Right ventricle myocardium superior (tissue), 1 donor: ENCODE measurements around the gene USP40. TPM values are rescaled to one million over a fixed set of nuclear protein-coding genes. Genes with fewer than 3 reads are reported as not detected.

ENCODE experiments used
- ATAC-seq: fragments of 200-7000 bp; cut with Tn5 transposase; one replicate; pipeline ENCODE4 v1.9.1; 2020; ENCODE audit warnings: mild to moderate bottlenecking; ENCODE audit not compliant: poor library complexity
- DNase-seq: peaks from one replicate; pipeline ENCODE4 v3.0.0-alpha.2; 2020
- intact Hi-C: fragments of 100-400 bp; cut with DNase I; formaldehyde crosslinking; loops from one replicate; pipeline ENCODE4 v1.11.2; 2022
- total RNA-seq: library from RNA; stranded (reverse); fragmentation: NEBNext Ultra II Directional; extraction: Animal tissue kit (Norgen Biotek cat#: 25700); gene quantifications from one replicate; pipeline ENCODE4 v1.2.1, GENCODE V29; 2021
- donor health status: DM: no; HTN: yes; CAD: no; lungs with severe emphysema.

The USP40 gene
- total RNA-seq, 1 donor from 2014 or later, result 18.0 TPM

- intact Hi-C loops, result no loop called here
- DNase-seq (no peak), ATAC-seq (no peak)
Observed at GRCh38 chr2:233503481-233503880, 63.1 kb downstream of the USP40 start.

- intact Hi-C loops, result no loop called here
- DNase-seq, result no peak
- peak; percentile 63 for ATAC-seq
Observed at GRCh38 chr2:233501198-233502076, 65.1 kb downstream of the USP40 start.

DNA sequence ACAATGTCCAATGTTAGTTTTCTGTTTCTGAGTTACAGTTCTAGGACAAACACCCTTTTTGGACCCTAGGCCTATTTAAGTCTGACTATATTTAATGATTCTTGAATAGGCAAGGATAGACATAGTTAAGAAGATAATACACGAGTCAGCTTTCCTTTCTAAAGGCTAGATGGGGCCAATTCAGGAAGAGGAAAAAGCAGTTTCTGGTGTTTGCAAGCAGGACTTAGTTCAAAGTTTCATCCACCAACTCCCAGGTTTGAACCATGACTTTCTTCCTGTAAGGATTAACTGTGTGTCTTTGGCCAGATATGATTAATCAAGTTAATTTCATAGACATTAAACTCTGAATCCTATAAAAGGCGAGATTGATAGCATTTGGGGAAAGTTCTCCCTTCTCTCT, 66.7 kb downstream of the USP40 start:
- intact Hi-C loops, result no loop called here
- DNase-seq, result no peak
- no peak for ATAC-seq

DNA sequence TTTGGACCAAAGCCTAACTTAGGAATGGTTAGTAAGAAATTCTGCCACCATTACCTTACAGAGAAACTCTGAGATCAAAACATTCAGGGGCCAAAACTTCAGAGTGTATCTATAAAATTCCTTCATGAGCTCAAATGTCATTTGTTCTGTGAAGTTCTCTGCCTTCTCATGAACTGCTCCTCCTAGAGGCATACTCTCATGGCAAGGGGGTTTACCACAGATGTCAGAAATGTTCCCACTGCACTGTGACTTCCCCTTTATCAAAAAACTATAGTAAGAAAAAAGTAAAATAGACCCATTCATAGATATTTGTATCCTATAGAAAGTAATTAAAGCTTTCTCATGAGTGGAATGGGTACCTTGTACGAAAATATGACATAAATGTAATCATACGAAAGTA, 68.5 kb downstream of the USP40 start:
- DNase-seq (no peak), ATAC-seq (no peak)
- intact Hi-C loops, result no loop called here

- intact Hi-C loops, result no loop called here
Observed at GRCh38 chr2:233497692-233498091, 68.9 kb downstream of the USP40 start.

DNA sequence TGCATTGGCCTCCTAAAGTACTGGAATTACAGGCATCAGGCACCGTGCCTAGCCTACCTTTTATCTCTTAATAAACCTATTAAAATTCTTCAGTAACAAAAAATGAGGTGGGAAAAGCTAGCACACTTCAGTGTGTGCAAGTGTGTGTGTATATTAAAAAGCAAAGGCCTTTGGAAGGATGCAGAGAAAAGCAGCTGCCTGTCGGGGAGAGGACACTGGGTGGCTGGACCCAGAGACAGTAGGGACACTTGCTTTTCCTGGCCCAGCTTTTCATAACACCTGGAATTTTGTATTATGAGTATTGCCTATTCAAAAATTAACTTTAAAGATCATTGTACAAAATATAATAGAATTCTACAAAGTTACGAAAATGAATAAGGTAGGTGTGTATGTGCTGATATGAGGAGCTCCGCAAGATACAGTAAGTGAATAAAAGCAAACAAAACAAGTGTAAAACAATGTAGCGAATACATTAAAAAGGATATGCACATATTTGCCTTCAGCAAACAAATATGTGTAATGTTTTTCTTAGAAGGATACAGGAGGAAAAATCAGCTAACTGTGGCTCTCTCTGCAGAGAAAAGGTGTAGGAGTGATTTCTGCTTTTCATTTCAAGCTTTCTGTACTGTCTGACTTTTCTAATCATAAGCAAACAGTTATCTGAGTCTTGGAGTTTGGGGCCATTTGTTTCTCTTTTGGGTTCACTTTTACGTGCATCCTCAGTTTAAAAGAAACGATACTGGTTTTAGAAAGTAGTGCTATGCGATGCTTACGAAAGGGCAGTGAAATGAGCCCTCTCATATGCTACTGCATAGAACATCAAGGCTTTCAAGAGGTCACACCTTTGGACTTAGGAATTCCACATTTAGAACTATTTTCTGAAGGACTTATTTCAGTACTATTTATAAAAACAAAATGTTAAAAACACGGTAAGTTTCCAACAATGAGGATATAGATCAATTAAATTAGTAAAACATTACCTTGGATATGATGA, 70.8 kb downstream of the USP40 start:
- intact Hi-C loops, result no loop called here
- no peak for ATAC-seq
- no peak for DNase-seq

More at GRCh38 chr2:233497692-233498091, 68.9 kb downstream of the USP40 start:
- ATAC-seq (no peak), DNase-seq (no peak)

- DNase-seq (no peak), ATAC-seq (no peak)
- intact Hi-C loops, result no loop called here
Observed at GRCh38 chr2:233492751-233493150, 73.8 kb downstream of the USP40 start.

GRCh38 chr2:233492078-233492477, 74.5 kb downstream of the USP40 start:
- no peak for ATAC-seq
- DNase-seq, result no peak
- intact Hi-C loops, result no loop called here

GRCh38 chr2:233491326-233491725, 75.3 kb downstream of the USP40 start:
- ATAC-seq (no peak), DNase-seq (no peak)
- intact Hi-C loops, result no loop called here

DNA sequence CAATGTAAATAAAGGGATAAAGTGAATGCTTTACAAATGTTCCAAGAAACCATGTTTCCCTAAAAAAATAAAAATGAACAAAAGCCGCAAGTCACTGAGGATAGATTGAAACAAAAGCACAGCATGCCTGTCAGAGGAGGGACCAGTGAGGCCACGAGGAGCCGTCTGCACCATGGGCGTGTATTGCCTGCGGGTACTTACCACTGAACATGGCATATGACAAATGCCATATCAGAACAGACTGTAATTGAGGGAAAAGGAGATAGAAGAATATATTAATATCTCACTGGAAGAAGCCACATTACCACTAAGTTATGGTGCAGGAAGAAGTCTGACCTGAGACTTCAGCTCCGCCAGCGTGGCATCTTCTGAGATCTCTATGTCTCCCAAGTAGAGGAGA, 75.8 kb downstream of the USP40 start:
- intact Hi-C loops, result no loop called here
- DNase-seq (no peak), ATAC-seq (no peak)

- intact Hi-C loops, result no loop called here
- ATAC-seq, result no peak
Observed at GRCh38 chr2:233489666-233490065, 76.9 kb downstream of the USP40 start.

GRCh38 chr2:233489143-233489542, 77.4 kb downstream of the USP40 start:
- intact Hi-C loops, result no loop called here
- no peak for ATAC-seq
- DNase-seq, result no peak

More at GRCh38 chr2:233489666-233490065, 76.9 kb downstream of the USP40 start:
- DNase-seq, result no peak

DNA sequence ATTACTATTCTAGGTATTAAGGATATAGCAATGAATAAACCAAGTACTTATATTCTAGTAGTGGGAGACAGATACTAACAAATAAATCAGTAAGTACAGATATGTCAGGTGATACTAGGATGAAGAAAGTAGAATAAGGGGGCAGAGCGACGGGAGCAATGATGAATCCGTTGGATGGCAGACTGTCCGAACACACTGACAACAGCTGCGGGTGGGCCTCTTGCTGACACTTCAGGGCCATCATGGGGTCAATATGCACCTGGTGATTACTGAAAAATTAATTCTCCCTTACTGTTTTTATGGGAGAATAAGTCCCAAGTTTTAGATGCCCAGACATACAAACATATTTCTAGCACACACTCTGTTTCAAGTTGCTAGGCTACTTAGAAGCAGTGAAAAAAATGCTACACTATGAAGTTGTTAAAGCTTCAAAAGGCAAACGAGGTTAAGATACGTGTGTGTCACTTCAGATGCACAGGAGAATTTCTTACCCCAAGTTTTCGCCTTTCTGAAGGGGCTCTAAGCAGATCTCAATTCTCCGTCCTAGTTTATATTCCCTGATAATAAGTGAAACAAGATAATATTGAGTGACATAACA, 78.7 kb downstream of the USP40 start:
- ATAC-seq, result no peak
- no peak for DNase-seq
- intact Hi-C loops, result no loop called here

GRCh38 chr2:233486778-233487552, 79.6 kb downstream of the USP40 start:
- intact Hi-C loops, result no loop called here
- no peak for ATAC-seq
- no peak for DNase-seq

GRCh38 chr2:233486357-233486756, 80.2 kb downstream of the USP40 start:
- no peak for DNase-seq
- ATAC-seq, result no peak
- intact Hi-C loops, result no loop called here

DNA sequence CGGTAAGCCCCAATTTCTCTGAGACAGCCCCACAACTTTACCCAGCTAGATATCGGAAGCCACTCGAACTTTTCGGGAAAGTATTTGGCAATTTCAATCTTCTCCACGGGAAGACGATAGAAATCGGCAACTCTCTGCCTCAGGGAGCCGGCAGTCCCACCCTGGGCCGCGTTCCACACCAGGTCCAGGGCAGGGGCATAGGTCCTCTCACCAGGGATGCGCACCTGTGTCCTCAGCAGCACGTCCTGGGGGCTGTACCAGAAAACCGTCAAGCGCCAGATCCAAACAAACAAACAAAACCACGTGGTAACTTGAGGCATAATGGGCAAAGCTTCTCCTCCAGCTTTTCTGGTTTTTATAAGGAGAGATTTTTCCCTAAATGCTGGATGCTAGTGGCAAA, 80.9 kb downstream of the USP40 start:
- ATAC-seq, result no peak
- intact Hi-C loops, result no loop called here
- no peak for DNase-seq

DNA sequence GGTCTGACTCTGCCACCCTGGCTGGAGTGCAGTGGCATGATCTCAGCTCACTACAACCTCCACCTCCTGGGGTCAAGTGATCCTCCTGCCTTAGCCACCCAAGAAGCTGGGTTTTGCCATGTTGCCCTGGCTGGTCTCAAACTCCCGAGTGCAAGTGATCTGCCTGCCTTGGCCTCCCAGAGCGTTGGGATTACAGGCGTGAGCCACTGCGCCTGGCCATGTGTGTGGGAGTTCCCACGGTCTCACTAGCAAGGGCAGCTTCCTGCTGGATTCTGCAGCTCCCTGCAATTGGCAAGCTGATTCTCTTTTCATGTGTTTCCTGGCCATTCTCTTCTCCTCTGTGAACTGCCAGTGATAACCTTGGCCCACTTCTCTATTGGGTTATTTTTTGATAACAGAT, 84.0 kb downstream of the USP40 start:
- no peak for ATAC-seq
- DNase-seq, result no peak
- intact Hi-C loops, result no loop called here

DNA sequence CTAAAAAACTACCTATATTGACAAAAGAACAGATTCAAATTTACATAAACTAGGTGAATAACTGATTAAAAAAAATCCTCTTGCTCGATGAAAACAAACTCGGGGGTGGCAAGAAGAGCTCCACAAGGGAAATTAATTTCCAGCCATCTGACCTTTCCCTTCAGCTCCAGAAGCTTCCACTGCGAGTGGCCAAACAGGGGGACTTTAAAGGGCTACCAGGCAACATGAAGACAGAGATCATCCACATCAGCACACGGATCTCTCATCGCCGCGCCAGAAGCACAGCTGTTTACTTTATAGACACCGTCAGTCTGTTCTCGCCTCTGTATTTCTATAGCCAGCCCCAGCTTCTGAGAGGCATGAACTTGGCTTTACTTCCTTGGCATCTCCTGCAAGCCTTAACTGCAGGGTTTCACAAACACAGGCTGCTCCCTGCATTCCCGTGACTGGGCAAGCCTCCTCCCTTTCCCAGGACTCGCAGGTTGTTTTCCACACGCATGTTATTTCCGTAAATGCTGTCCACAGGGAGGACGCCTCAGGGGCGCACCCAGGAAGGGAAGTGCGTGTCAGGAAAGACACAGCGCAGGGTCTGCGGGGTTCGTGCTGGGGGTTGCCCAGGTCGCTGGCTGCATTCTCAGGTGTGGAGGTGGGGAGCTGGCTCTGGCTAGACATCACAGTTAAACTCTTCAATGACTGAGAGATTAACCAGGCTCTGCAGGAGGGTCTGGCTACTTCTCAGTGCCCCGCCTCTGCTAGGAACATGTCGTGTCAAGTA, 85.0 kb downstream of the USP40 start:
- DNase-seq (no peak), ATAC-seq (no peak)
- intact Hi-C loops, result no loop called here
